Astrocyte of the cerebellum (primary cell): ENCODE measurements around the gene LIN7C.

Source experiments
- DNase-seq: peaks from one replicate; pipeline ENCODE4 v3.0.0-alpha.2; 2011; ENCODE audit warnings: low read depth
- H3K4me3 ChIP-seq: 2 replicates; pipeline ENCODE4 v1.5.1; 2011; ENCODE audit warnings: mild to moderate bottlenecking, low read depth, low read length, moderate library complexity
- in situ Hi-C: cut with HindIII; loops from 2 replicates; pipeline ENCODE4 v1.10.0; 2017; ENCODE audit warnings: low sequenced_read_pairs
- TF ChIP-seq, protein P1 (sequence below): IDR thresholded peaks from 2 replicates; pipeline ENCODE4 v1.5.1; 2012; ENCODE audit warnings: low read length, low read depth, moderate library complexity, mild to moderate bottlenecking; ENCODE audit errors: missing control alignments

Gene LIN7C

DNA sequence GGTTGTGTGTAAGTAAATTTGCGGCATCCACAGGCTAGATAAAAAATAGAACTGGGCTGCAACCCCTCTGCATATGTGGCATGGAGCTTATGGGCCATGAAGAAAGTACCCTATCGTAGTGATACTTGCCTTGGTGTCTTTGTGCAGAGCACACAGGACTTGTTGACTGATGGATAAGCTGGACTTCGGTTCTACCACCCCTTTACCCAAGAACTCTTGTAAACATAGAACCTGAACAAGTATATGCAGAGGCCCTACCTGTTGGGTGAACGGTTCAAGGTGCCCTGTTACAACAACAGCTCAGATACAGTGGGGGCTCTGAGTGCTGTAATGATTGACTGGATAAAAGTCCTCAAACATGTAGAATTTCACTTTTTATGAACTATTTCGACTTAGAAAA lies 30.9 kb downstream of the LIN7C start:
- no peak overlapping the region for H3K4me3 ChIP-seq
- TF ChIP-seq, protein P1, sequence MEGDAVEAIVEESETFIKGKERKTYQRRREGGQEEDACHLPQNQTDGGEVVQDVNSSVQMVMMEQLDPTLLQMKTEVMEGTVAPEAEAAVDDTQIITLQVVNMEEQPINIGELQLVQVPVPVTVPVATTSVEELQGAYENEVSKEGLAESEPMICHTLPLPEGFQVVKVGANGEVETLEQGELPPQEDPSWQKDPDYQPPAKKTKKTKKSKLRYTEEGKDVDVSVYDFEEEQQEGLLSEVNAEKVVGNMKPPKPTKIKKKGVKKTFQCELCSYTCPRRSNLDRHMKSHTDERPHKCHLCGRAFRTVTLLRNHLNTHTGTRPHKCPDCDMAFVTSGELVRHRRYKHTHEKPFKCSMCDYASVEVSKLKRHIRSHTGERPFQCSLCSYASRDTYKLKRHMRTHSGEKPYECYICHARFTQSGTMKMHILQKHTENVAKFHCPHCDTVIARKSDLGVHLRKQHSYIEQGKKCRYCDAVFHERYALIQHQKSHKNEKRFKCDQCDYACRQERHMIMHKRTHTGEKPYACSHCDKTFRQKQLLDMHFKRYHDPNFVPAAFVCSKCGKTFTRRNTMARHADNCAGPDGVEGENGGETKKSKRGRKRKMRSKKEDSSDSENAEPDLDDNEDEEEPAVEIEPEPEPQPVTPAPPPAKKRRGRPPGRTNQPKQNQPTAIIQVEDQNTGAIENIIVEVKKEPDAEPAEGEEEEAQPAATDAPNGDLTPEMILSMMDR, result no peak
- in situ Hi-C loops, result no loop called here
- DNase-seq, result no peak

DNA sequence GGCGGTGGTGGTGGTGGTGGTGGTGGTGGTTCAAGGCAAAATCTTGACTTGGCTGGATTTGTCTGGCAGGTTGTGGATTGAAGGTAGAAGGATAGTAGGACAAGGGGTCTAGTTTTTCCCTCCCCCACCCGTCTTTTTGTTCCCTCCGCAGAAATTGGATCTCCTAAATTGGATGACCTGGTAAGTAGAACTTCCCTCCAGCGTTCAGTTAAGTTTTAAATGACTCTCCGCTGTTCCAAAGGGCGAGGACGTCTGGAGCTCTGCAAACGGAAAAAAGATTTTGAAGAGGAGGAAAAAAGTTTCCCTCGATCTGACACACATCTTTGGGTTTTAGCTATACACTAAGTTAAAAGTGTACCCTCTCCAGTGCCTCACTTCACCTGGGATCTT lies 33.6 kb downstream of the LIN7C start:
- TF ChIP-seq, protein P1, result no peak
- peak overlapping the region; percentile 88 for H3K4me3 ChIP-seq
- no peak for DNase-seq
- in situ Hi-C loops, result no loop called here

DNA sequence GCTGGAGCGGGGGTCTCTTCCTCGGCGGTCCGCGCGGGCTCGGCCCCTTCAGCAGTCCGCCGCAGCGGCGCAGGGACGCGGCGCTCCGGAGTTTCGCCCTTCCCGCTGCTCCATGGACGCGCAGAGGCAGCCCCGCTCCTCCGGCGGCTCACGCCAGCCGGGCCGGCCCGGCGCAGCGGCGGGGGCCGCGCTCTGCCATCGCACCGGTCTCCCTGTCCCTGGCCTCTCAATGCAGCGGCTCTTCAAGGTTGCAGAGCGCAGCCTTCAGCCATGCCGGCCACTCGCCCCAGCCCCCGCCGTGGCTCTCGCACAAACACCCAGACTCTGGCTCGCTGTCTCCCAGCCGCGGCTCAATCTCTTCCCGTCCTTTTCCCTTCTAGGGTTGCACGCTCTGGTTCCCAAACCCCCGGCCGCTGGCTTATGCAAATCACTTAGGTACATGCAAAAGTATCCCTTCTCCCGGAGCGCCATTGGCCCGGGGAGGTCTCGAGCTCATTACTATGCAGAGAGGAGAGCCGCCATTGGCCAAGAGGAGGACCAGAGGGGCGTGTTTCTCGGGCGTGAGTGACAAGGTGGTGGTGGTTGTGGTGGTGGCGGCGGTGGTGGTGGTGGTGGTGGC lies 34.1 kb downstream of the LIN7C start, which contains the start of gene LGR4:
Gene LGR4, minus strand, starts transcription at position 393 of the 619 bp plus-strand sequence. CDS start 488 bp downstream, outside the sequence.
- in situ Hi-C loops, result no loop called here
- H3K4me3 ChIP-seq, result peak within 1 kb of the TSS; percentile 88
- TF ChIP-seq, protein P1, result no peak
- DNase-seq, result peak; percentile 87

DNA sequence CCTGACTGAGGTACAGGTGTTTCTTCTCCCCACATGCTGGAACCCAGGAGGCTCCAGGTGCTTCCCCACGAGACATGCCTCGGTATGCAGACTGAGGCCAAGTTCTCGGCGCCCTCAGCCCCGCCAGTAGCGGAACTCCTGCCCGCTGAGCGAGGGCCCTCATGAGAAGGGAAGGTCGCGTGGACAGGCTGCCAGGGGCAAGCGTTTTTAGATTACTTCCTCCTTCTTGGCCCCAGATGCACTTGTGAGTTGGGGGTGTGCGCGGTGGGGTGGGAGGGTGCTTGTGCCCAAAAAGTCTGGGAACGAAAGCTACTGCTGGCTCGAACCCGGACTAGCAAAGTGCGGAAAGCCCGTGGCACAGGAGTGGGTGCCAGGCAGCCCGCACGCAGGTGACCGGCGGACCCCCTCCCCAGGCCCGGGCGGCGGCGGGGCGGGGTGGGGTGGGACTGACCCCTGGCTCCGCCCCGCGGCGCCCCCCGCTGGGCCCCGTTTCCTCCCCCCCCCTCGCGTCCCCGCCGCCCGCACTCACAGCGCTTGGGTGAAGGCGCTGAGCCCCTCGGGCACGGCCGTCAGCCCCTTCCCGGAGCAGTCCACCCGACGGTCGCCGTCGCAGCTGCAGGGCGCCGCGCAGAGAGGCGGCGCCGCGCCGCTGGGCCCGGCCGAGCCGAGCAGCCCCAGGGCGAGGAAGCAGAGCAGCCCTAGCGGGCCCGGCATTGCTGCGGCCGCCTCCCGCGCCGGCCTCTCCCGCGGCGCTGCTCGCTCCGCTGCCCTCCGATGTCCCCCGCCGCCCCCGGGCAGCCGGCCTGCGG lies 34.8 kb downstream of the LIN7C start:
- TF ChIP-seq, protein P1, result no peak
- in situ Hi-C loops, result no loop called here
- no peak for DNase-seq
- peak overlapping the region; percentile 88 for H3K4me3 ChIP-seq

DNA sequence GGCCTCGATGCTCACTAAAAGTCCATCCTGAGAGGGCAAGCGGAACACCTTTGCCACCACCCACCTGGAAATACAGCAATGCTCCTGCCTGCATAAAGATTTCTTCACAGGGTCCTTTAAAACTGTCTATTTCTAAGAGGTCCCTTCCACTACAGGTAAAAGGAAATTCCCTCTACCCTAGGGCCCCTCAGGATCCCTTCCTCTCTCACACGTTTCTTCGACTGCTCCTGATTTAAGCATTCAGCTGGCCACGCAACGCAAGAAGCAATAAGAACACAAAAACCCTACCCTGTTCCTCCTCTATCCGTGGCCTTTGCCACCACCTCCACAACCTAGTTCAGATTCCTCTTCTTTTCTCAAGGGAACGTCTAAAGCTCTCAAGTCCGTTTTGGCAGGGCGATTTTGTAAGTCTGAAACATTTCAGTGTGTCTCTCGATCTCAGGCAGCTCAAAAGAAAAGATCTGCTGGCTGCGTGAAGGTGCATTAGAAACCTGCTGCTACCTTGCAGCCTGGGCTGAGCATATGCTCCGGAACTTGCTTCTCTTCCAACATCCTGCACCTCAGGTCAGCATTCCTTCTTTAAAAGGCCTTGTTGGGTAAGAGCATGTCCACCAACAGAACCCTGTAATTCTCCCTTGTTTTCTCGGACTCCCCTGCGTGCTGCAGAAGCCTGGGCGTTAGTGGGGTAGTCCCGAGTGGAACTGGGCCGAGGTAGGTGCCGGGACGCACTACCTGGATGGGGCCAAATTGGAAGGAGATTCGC lies 35.6 kb downstream of the LIN7C start:
- TF ChIP-seq, protein P1, result no peak
- H3K4me3 ChIP-seq, result peak overlapping the region; percentile 88
- DNase-seq, result no peak
- in situ Hi-C loops, result no loop called here

DNA sequence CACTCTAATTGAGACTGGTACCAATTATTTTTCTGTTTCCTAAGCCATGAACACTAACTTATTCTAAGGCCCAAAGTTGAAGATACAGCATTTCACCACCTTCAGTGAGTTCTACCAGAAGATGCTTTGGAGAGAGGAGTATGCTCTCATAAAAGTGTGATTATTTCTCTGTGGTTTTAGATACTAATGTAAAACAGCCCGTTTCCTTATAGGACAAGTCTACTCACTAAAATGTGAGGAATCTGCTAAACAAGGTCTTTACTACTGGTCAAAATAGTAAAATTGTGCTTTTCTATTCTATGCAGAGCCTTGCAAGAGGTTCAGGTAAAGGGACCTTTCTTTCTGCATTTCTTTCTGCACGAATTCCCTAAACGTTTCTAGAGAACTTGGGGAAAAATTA lies 36.4 kb downstream of the LIN7C start:
- TF ChIP-seq, protein P1, result no peak
- no peak for DNase-seq
- H3K4me3 ChIP-seq, result peak overlapping the region; percentile 88
- in situ Hi-C loops, result no loop called here
